GM18502 (cell line): ENCODE data around the gene HNRNPDL.
"Not testable (repeated sequence)": the region's sequence is repeated elsewhere in the genome, so short reads cannot be mapped to it uniquely, and the experiment has no call there.

Source experiments
- ATAC-seq: cut with Tn5 transposase; IDR thresholded peaks from one replicate; pipeline ENCODE4 v1.9.1; 2021; ENCODE audit warnings: mild to moderate bottlenecking; ENCODE audit not compliant: unreplicated experiment, poor library complexity

HNRNPDL gene

GRCh38 chr4:82434949-82435348 is 4.7 kb upstream of the HNRNPDL start:
- ATAC-seq = no peak

GRCh38 chr4:82433791-82434190 is 3.5 kb upstream of the HNRNPDL start:
- ATAC-seq = no peak

GRCh38 chr4:82432596-82432995 is 2.3 kb upstream of the HNRNPDL start:
- no peak for ATAC-seq

- no peak for ATAC-seq
These were observed 1.6 kb upstream of the HNRNPDL start for GRCh38 chr4:82431831-82432230.

GRCh38 chr4:82430964-82431745 is 893 bp upstream of the HNRNPDL start:
- no peak for ATAC-seq

- peak; percentile 19 for ATAC-seq
These were observed 502 bp downstream of the HNRNPDL start for GRCh38 chr4:82429728-82430192.

GRCh38 chr4:82428969-82429727 is 1.1 kb downstream of the HNRNPDL start:
- ATAC-seq = peak; percentile 57

GRCh38 chr4:82428526-82428968 is 1.7 kb downstream of the HNRNPDL start:
- no peak for ATAC-seq

GRCh38 chr4:82425478-82425877 is 4.8 kb downstream of the HNRNPDL start:
- ATAC-seq = no peak

GRCh38 chr4:82423245-82424054 is 6.8 kb downstream of the HNRNPDL start:
- no peak for ATAC-seq

- no peak for ATAC-seq
These were observed 7.6 kb downstream of the HNRNPDL start for GRCh38 chr4:82422616-82423015.

GRCh38 chr4:82421796-82422560 is 8.3 kb downstream of the HNRNPDL start:
- no peak for ATAC-seq

- no peak for ATAC-seq
These were observed 10.8 kb downstream of the HNRNPDL start for GRCh38 chr4:82419451-82419850.

GRCh38 chr4:82415922-82416365 is 14.3 kb downstream of the HNRNPDL start:
- no peak for ATAC-seq

- not testable (repeated sequence) for ATAC-seq
These were observed 15.2 kb downstream of the HNRNPDL start for GRCh38 chr4:82415061-82415460.

GRCh38 chr4:82403725-82404124 is 26.5 kb downstream of the HNRNPDL start:
- ATAC-seq = no peak

- ATAC-seq = no peak
These were observed 28.0 kb downstream of the HNRNPDL start for GRCh38 chr4:82402196-82402775.

- ATAC-seq = no peak
These were observed 28.7 kb downstream of the HNRNPDL start for GRCh38 chr4:82401600-82401999.

- ATAC-seq = no peak
These were observed 32.0 kb downstream of the HNRNPDL start for GRCh38 chr4:82398263-82398662.
